Fibroblast of skin of abdomen (primary cell): ENCODE results near the gene EN2.

ENCODE experiments used
- DNase-seq: peaks from one replicate; pipeline ENCODE4 v3.0.0-alpha.2; 2013

The EN2 gene

DNA sequence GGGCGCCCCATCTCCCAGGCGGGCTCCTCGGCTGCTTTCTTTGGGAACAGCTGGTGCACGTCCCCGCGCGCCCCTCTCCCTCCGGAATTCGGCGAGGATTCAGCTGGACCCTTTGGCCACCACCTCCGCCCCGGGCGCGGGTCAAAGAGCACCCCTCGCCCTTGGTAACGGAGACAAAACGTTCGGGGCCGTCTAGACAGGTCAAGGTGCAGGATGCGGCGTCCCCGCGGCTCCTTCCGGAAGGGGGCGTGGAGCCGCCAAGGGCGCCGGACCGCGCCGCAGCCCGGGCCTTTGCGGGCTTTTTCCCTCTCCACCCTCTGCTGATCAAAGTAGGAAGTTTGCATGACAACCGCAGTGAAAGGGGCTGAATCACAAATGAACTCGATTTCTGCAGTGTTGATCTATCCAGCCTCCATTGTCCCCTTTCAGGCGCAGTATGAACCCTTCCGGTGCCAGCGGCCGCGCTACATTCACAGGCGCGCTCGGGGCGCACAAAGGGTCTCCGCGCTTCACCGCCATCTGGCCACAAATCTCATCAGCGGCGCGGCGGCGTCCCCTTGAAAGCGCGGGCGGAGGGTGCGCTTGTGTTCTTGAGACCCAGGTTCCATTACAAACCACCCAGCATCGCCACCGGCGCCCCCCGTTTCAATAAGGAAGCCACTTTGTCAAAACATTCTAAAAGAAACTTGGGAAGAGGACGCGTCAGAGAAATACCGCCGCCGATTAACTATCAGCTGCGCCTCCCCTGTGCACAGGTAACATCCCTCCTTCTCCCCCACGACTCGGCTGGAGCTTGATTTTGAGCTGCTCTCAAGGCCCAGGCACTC is 52.0 kb downstream of the EN2 start:
- DNase-seq: no peak

- no peak for DNase-seq
Measured at GRCh38 chr7:155510975-155511701, 53.2 kb downstream of the EN2 start.

DNA sequence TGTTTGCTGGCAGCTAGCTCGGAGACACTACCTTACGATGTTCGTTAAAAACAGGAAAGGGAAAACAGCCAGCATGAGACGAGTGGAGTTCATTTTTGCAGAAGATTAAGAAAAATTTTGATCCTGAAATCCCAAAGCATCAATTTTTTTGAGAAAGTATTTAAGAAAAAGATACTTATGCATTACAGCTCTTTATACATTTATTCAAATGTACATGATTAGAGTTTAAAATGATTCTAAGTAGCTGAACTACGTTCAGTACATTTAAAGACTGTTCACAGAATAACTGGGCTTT is 53.7 kb downstream of the EN2 start:
- DNase-seq: no peak

DNA sequence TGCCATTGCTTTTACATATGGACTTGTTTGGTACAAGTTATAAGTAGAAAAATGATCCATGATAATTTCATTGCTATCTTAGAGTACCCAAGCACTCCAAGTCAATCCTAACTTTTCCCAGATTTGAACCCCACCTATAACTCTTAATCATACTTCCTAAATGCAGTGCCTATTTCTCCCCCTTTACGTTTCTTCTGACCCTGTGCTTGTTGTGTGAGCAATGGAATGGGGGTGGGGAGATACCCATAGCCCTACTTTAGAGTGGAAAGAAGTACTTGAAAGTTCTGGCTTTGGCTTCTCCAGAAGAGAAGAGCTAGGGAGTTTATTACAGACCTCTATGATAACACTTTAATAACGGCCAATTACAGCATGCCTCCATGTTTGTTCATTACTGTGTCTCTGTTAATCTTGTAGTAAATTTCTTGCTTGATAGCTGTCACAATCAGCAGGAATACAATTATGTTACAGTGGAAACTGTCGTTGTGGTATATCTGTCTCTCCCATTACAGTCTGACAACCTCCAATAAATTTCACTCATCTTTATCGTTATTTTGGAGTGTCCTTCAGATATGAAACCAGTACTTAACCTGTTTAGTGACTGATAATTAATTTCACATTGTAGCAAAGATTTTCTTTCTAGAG is 54.4 kb downstream of the EN2 start:
- DNase-seq: no peak

GRCh38 chr7:155513543-155514285 is 55.8 kb downstream of the EN2 start:
- DNase-seq: no peak

GRCh38 chr7:155514296-155514695 is 56.4 kb downstream of the EN2 start:
- DNase-seq: no peak
